Smooth muscle cell (in vitro differentiated cells): ENCODE measurements around the gene NEU1. TPM values are rescaled to one million over a fixed set of nuclear protein-coding genes. Genes with fewer than 3 reads are reported as not detected.
"Not testable (repeated sequence)": the region's sequence is repeated elsewhere in the genome, so short reads cannot be mapped to it uniquely, and the experiment has no call there.

Experiments
- DNase-seq: peaks from one replicate; lab custom pipeline; 2025; ENCODE audit not compliant: unreplicated experiment; lab: John Stamatoyannopoulos, UW
- H2AFZ ChIP-seq: fragments of 200-600 bp; sonication (generic); 2 replicates; pipeline ENCODE4 v1.6.0; 2016; ENCODE audit warnings: antibody characterized with exemption, low read depth, mild to moderate bottlenecking
- H3F3A ChIP-seq: fragments of 200-600 bp; sonication (generic); 2 replicates; pipeline ENCODE4 v1.6.0; 2017; ENCODE audit warnings: antibody characterized with exemption, low read depth
- H3K27ac ChIP-seq: fragments of 200-600 bp; sonication (generic); 2 replicates; pipeline ENCODE4 v1.5.1; 2016; ENCODE audit warnings: low read depth, mild to moderate bottlenecking
- H3K27me3 ChIP-seq: fragments of 200-600 bp; sonication (generic); 2 replicates; pipeline ENCODE4 v1.6.1; 2016; ENCODE audit warnings: low read depth, mild to moderate bottlenecking
- H3K36me3 ChIP-seq: fragments of 200-600 bp; sonication (generic); 2 replicates; pipeline ENCODE4 v1.5.1; 2016; ENCODE audit warnings: low read depth
- H3K4me1 ChIP-seq: fragments of 200-600 bp; sonication (generic); 2 replicates; pipeline ENCODE4 v1.5.1; 2016; ENCODE audit warnings: low read depth
- H3K4me2 ChIP-seq: fragments of 200-600 bp; sonication (generic); 2 replicates; pipeline ENCODE4 v1.6.0; 2016; ENCODE audit warnings: mild to moderate bottlenecking
- H3K4me3 ChIP-seq: fragments of 200-600 bp; sonication (generic); 2 replicates; pipeline ENCODE4 v1.5.1; 2016; ENCODE audit warnings: mild to moderate bottlenecking
- H3K79me2 ChIP-seq: fragments of 200-600 bp; sonication (generic); 2 replicates; pipeline ENCODE4 v1.6.0; 2016; ENCODE audit warnings: low read depth, mild to moderate bottlenecking
- H3K9ac ChIP-seq: fragments of 200-600 bp; sonication (generic); 2 replicates; pipeline ENCODE4 v1.6.0; 2016; ENCODE audit warnings: low read depth
- H3K9me3 ChIP-seq: fragments of 200-600 bp; sonication (generic); replicated peaks from 2 replicates; pipeline ENCODE4 v1.5.1; 2016; ENCODE audit warnings: low read depth
- H4K20me1 ChIP-seq: fragments of 200-600 bp; sonication (generic); 2 replicates; pipeline ENCODE4 v1.6.0; 2016; ENCODE audit warnings: low read depth
- CTCF ChIP-seq: fragments of 200-600 bp; sonication (generic); IDR thresholded peaks from 2 replicates; pipeline ENCODE4 v1.5.1; 2017; ENCODE audit warnings: borderline replicate concordance, mild to moderate bottlenecking, antibody characterized with exemption; ENCODE audit not compliant: insufficient read depth, poor library complexity, severe bottlenecking
- WGBS: methylation state at CpG from one replicate; pipeline ENCODE4 v1.1.7; 2016; ENCODE audit warnings: low lambda C conversion rate; 5-methylcytosine and 5-hydroxymethylcytosine counted together
- polyA plus RNA-seq: library from polyadenylated mRNA; unstranded; fragments of >200 nt; fragmentation: Nextera tagmentation; extraction: Ambion mirVana; gene quantifications from 2 replicates; pipeline ENCODE4 v1.2.1, GENCODE V29; 2016
- total RNA-seq: library from RNA; depleted of rRNA; stranded (reverse); fragments of >200 nt; gene quantifications from 2 replicates; pipeline ENCODE4 v1.2.3, GENCODE V29; 2014

The NEU1 gene
- total and polyA plus RNA-seq, 2 experiments from 2014 or later: 47.5 to 52.7 TPM

GRCh38 chr6:31860349-31860748 lies 2.3 kb downstream of the NEU1 start:
- H3K79me2 ChIP-seq: peaks cover 10% of the 10 kb centered on the region
- H3K27me3 ChIP-seq: no peaks in the 10 kb centered on the region
- peaks cover 3% of the 10 kb centered on the region for H3K36me3 ChIP-seq
- no peak overlapping the region for H3K9ac ChIP-seq
- no peak overlapping the region for H2AFZ ChIP-seq
- no peak overlapping the region for H3K4me3 ChIP-seq
- no peaks in the 10 kb centered on the region for H3F3A ChIP-seq
- H3K27ac ChIP-seq: no peak overlapping the region
- DNase-seq: no peak
- H3K4me1 ChIP-seq: peaks cover 11% of the 10 kb centered on the region
- no peak for TF ChIP-seq CTCF
- no peak overlapping the region for H3K4me2 ChIP-seq
- H4K20me1 ChIP-seq: no peaks in the 10 kb centered on the region
- WGBS: 99% methylated on average over 13 of the region's 13 CpGs
- no peaks in the 10 kb centered on the region for H3K9me3 ChIP-seq

- no peak for DNase-seq
- TF ChIP-seq CTCF: no peak
Observed at GRCh38 chr6:31859923-31860322, 2.7 kb downstream of the NEU1 start.

GRCh38 chr6:31858707-31859106 lies 3.9 kb downstream of the NEU1 start:
- Histone ChIP-seq H3F3A (no peaks in the 10 kb centered on the region), H3K9me3 (no peaks in the 10 kb centered on the region), H3K36me3 (peaks cover 3% of the 10 kb centered on the region), H3K27me3 (no peaks in the 10 kb centered on the region), H3K9ac (no peak overlapping the region), H4K20me1 (no peaks in the 10 kb centered on the region), H3K4me2 (no peak overlapping the region), H3K27ac (no peak overlapping the region), H3K79me2 (peaks cover 10% of the 10 kb centered on the region), H3K4me3 (no peak overlapping the region), H3K4me1 (peaks cover 4% of the 10 kb centered on the region), H2AFZ (no peak overlapping the region)
- no peak for DNase-seq
- no peak for TF ChIP-seq CTCF
- 95% methylated on average over 8 of the region's 8 CpGs for WGBS

More at GRCh38 chr6:31859923-31860322, 2.7 kb downstream of the NEU1 start:
- no peaks in the 10 kb centered on the region for H3K9me3 ChIP-seq
- no peaks in the 10 kb centered on the region for H4K20me1 ChIP-seq
- H3K79me2 ChIP-seq: peaks cover 10% of the 10 kb centered on the region
- no peak overlapping the region for H3K4me3 ChIP-seq
- no peaks in the 10 kb centered on the region for H3K27me3 ChIP-seq
- H3K27ac ChIP-seq: no peak overlapping the region
- peaks cover 11% of the 10 kb centered on the region for H3K4me1 ChIP-seq
- no peak overlapping the region for H3K9ac ChIP-seq
- H3K36me3 ChIP-seq: peaks cover 3% of the 10 kb centered on the region
- no peaks in the 10 kb centered on the region for H3F3A ChIP-seq
- H3K4me2 ChIP-seq: no peak overlapping the region
- WGBS: 96% methylated on average over 11 of the region's 11 CpGs
- H2AFZ ChIP-seq: no peak overlapping the region

- not testable (repeated sequence) for H4K20me1 ChIP-seq, H2AFZ ChIP-seq, H3F3A ChIP-seq, H3K9me3 ChIP-seq, H3K4me2 ChIP-seq, H3K36me3 ChIP-seq, H3K4me1 ChIP-seq, H3K27ac ChIP-seq, H3K27me3 ChIP-seq, H3K4me3 ChIP-seq, DNase-seq, H3K9ac ChIP-seq
- 97% methylated on average over 8 of the region's 8 CpGs for WGBS
- H3K79me2 ChIP-seq: peaks cover 10% of the 10 kb centered on the region
Observed at GRCh38 chr6:31857774-31858173, 4.8 kb downstream of the NEU1 start.

GRCh38 chr6:31851980-31852718 lies 10.5 kb downstream of the NEU1 start:
- not testable (repeated sequence) for H3K27ac ChIP-seq, H3K9ac ChIP-seq, H3K36me3 ChIP-seq, H3K27me3 ChIP-seq, H3F3A ChIP-seq, H4K20me1 ChIP-seq, H3K9me3 ChIP-seq, H2AFZ ChIP-seq, H3K4me1 ChIP-seq, H3K79me2 ChIP-seq, DNase-seq, H3K4me3 ChIP-seq
- WGBS: 68% methylated on average over 34 of the region's 35 CpGs
- peak overlapping the region; percentile 61 for H3K4me2 ChIP-seq
